ENCODE results near the gene S100Z. TPM values are rescaled to one million over a fixed set of nuclear protein-coding genes. Genes with fewer than 3 reads are reported as not detected.
A peak's percentile ranks its signal among the peaks of the same experiment; 100 is the strongest.
"Not testable (repeated sequence)": the region's sequence is repeated elsewhere in the genome, so short reads cannot be mapped to it uniquely, and the experiment has no call there.

The S100Z gene
- total RNA-seq, 4 donors from 2014 or later, result 11.6 TPM; not detected in 3

DNA sequence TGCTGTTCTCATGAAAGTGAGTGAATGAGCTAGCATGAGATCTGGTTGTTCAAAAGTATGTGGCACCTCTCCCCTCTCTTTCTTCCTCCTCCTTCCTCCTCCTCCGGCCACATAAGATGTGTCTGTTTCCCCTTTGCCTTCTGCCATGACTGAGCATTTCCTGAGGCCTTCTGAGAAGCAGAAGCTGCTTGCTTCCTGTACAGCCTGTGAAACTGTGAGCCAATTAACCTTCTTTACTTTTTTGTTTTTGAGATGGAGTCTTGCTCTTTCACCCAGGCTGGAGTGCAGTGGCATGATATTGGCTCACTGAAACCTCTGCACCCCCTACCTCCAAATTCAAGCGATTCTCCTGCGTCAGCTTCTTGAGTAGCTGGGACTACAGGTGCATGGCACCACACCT is 6.1 kb downstream of the S100Z start:
- no peak for TF ChIP-seq POLR2A (IDR thresholded peaks at IDR 0.05)
- TF ChIP-seq, protein P1, sequence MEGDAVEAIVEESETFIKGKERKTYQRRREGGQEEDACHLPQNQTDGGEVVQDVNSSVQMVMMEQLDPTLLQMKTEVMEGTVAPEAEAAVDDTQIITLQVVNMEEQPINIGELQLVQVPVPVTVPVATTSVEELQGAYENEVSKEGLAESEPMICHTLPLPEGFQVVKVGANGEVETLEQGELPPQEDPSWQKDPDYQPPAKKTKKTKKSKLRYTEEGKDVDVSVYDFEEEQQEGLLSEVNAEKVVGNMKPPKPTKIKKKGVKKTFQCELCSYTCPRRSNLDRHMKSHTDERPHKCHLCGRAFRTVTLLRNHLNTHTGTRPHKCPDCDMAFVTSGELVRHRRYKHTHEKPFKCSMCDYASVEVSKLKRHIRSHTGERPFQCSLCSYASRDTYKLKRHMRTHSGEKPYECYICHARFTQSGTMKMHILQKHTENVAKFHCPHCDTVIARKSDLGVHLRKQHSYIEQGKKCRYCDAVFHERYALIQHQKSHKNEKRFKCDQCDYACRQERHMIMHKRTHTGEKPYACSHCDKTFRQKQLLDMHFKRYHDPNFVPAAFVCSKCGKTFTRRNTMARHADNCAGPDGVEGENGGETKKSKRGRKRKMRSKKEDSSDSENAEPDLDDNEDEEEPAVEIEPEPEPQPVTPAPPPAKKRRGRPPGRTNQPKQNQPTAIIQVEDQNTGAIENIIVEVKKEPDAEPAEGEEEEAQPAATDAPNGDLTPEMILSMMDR (IDR thresholded peaks at IDR 0.05), result no peak
- DNase-seq, result peak in 1 of 3 donors; percentile 50

DNA sequence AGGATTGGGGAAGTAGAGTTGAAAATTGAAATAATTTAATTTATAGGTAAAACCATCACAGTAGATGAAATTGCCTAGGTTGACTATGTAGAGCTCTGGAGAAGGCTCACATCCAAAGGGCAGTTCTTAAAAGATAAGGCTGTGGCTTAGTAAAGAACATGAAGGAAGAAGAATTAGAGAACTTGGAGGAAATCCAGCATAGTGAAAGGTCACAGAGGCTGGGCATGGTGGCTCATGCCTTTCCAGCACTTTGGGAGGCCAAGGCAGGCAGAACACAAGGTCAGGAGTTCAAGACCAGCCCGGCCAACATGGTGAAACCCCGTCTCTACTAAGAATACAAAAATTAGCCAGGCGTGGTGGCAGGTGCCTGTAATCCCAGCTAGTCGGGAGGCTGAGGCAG is 7.0 kb downstream of the S100Z start:
- Histone ChIP-seq H3K4me1 (peaks cover 0 to 41% (median 5%) of the 10 kb centered on the region in 4 donors), H3K27ac (peak overlapping the region in 1 of 4 donors; percentile 66)
- not testable (repeated sequence) for H3K9me3 ChIP-seq, H3K27me3 ChIP-seq, H3K36me3 ChIP-seq, H3K4me3 ChIP-seq
- DNase-seq, result peak in 1 of 3 donors; percentile 49

More for the DNA sequence above, 6.1 kb downstream of the S100Z start:
- Histone ChIP-seq H3K36me3 (no peaks in the 10 kb centered on the region), H3K27me3 (no peaks in the 10 kb centered on the region), H3K9me3 (no peaks in the 10 kb centered on the region), H3K27ac (peak overlapping the region; percentile 41 to 66 (median 54)), H3K4me3 (no peak overlapping the region), H3K4me1 (peaks cover 0 to 41% (median 5%) of the 10 kb centered on the region in 4 donors)

DNA sequence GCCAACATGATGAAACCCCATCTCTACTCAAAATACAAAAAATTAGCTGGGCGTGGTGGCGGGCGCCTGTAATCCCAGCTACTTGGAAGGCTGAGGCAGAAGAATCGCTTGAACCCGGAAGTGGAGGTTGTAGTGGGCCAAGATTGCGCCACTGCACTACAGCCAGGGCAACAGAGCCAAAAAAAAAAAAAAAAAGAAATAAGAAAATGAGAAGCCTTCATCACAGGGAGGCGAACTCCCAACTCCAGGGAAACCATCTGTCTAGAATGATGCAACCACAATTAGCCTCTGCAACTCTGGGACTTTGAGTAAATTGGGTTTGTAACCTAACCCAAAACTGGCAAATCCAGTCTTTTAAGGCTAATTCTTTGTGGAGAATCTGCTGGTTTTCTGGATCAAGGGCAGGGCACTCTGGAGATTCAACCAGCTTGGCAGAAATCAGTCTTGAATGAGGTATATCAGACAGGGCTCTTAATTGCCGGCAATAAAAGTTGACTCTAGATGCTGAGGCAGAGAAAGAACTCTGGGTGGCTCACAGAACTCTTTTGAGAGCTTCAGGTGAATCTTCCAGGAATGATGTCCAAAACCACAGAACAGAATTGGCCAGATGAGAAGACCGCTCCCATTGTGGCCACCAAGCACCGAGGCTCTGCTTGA is 9.9 kb downstream of the S100Z start:
- peak overlapping the region in 1 of 4 donors; percentile 53 for H3K27ac ChIP-seq
- peak in 1 of 3 donors; percentile 49 for DNase-seq
- TF ChIP-seq, protein P1 (IDR thresholded peaks at IDR 0.05), result no peak
- TF ChIP-seq POLR2A (IDR thresholded peaks at IDR 0.05), result no peak

DNA sequence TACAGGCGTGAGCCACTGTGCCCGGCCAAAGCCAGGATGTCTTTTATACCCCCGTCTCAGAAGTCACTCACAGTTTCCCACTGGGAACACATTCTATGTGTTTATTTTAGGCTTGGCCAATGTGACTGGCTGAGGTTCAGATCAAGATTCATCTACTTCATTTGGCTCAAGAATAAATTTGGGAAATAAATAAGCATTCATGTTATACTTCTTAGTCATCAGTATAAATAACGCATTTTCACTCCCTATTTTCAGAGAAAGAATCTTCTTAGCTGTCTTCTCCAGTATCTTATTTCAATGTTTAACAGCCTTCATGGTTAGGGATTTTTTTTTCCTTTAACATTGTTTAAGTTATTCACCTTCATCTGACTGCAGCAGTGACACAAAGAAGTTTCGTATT is 11.8 kb downstream of the S100Z start:
- H3K9me3 ChIP-seq, result no peaks in the 10 kb centered on the region
- TF ChIP-seq POLR2A (IDR thresholded peaks at IDR 0.05), result no peak
- TF ChIP-seq, protein P1 (IDR thresholded peaks at IDR 0.05), result no peak

More for the DNA sequence above, 9.9 kb downstream of the S100Z start:
- H3K27me3 ChIP-seq, result no peaks in the 10 kb centered on the region
- no peaks in the 10 kb centered on the region for H3K9me3 ChIP-seq
- no peak overlapping the region for H3K4me3 ChIP-seq
- H3K4me1 ChIP-seq, result peaks cover 0 to 35% (median 5%) of the 10 kb centered on the region in 4 donors
- H3K36me3 ChIP-seq, result no peaks in the 10 kb centered on the region

DNA sequence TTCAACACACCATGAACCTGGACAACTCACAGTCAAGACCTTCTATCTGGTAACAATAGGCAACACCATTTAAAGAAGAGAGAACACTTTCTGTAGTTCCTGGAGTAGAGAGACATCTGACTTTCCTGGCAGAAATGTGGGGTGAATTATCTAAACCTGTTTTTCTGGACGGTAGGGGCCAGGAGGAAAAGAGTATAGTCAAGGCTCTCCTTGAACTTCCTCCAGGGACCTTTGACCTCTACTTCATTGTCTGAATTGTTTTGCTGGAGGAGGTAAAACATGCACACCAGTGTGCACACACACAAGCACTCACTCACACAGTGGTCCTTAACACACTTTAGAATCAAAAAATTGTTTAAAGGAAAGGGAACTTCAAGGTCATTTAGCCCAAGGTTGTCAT is 13.2 kb downstream of the S100Z start:
- Histone ChIP-seq H3K4me1 (peaks cover 0 to 21% (median 0%) of the 10 kb centered on the region in 4 donors), H3K4me3 (no peak overlapping the region), H3K36me3 (no peaks in the 10 kb centered on the region), H3K27ac (no peak overlapping the region), H3K27me3 (no peaks in the 10 kb centered on the region), H3K9me3 (no peaks in the 10 kb centered on the region)
- no peak for DNase-seq
- TF ChIP-seq, protein P1 (IDR thresholded peaks at IDR 0.05), result no peak
- TF ChIP-seq POLR2A (IDR thresholded peaks at IDR 0.05), result no peak

More for the DNA sequence above, 11.8 kb downstream of the S100Z start:
- no peak for DNase-seq
- Histone ChIP-seq H3K27me3 (no peaks in the 10 kb centered on the region), H3K4me1 (peaks cover 0 to 22% (median under 1%) of the 10 kb centered on the region in 4 donors), H3K4me3 (no peak overlapping the region), H3K27ac (no peak overlapping the region), H3K36me3 (no peaks in the 10 kb centered on the region)

DNA sequence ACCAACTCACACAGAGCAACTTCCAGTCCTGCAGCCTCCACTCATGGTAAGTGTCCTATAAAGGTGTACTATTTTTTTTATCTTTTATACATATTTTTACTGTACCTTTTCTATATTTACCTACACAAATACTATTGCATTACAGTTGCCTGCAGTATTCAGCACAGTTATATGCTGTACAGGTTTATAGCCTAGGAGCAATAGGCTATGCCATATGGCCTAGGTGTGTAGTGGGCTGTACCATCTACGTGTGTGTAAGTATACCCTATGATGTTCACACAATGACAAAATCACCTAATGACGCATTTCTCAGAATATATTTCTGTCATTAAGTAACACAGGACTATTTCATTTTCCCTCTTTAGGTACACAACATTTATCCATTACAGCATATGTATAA is 16.7 kb downstream of the S100Z start:
- H3K4me3 ChIP-seq, result no peak overlapping the region
- no peak for DNase-seq
- H3K4me1 ChIP-seq, result peaks cover 0 to 6% (median 0%) of the 10 kb centered on the region in 4 donors
- no peak for TF ChIP-seq POLR2A (IDR thresholded peaks at IDR 0.05)
- TF ChIP-seq, protein P1 (IDR thresholded peaks at IDR 0.05), result no peak
- H3K27ac ChIP-seq, result no peak overlapping the region
- H3K9me3 ChIP-seq, result no peaks in the 10 kb centered on the region
- H3K36me3 ChIP-seq, result no peaks in the 10 kb centered on the region
- no peaks in the 10 kb centered on the region for H3K27me3 ChIP-seq
